ENCODE results near the gene PCBP3.
"Not testable (repeated sequence)": the region's sequence is repeated elsewhere in the genome, so short reads cannot be mapped to it uniquely, and the experiment has no call there.

PCBP3 gene

DNA sequence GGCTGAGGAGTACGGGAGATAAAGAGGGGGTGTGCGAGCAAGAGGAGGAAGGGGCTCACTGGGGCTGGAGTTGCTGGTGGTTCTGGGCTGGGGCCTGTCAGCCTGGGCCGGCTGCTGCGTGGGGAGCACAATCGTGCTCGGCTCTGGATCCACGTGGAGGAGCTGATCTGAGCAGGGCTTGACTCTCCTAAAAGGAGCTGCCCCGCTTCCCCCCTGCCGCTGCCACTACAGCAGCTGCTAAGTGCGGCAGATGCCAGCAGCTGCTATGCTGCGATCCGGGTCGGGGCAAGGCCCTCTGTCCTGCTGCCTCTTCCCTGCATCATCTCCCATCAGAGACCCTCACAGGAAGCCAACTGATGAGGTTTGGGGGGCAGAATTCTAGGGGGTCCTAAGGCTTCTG, 165.9 kb downstream of the PCBP3 start:
- DNase-seq (ENCODE audit: low spot score): no peak

DNA sequence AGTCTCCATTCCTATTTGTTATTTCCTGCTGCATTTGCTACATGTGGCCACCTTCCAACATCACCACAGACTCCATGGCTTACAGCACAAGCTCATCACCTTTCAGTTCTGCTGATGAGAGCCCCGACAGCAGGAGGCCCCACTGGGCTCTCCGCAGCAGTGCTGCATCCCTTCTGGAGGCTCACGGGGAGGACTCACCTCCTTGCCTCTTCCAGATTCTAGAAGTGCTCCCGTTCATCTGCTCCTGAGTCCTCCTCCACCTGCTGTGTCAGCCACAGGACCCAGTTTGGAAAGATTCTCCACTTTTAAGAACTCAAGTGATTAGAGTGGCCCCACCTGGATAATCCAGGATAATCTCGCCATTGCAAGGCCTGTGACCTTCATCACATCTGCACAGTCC, 167.6 kb downstream of the PCBP3 start:
- DNase-seq (ENCODE audit: low spot score): no peak

DNA sequence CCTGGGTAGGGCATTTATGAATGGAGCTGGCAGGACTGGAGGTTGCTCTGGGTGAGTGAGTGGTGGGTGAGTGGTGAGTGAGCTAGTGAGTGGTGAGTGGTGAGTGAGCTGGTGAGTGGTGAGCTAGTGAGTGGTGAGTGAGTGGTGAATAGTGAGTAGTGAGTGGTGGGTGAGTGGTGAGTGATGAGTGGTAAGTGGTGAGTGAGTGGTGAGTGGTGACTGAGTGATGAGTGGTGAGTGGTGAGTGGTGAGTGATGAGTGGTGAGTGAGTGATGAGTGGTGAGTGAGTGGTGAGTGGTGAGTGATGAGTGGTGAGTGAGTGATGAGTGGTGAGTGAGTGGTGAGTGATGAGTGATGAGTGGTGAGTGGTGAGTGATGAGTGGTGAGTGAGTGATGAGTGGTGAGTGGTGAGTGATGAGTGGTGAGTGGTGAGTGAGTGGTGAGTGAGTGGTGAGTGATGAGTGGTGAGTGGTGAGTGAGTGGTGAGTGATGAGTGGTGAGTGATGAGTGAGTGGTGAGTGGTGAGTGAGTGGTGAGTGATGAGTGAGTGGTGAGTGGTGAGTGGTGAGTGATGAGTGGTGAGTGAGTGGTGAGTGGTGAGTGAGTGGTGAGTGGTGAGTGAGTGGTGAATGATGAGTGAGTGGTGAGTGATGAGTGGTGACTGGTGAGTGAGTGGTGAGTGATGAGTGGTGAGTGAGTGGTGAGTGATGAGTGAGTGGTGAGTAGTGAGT, 170.8 kb downstream of the PCBP3 start:
- DNase-seq (ENCODE audit: low spot score): not testable (repeated sequence)

DNA sequence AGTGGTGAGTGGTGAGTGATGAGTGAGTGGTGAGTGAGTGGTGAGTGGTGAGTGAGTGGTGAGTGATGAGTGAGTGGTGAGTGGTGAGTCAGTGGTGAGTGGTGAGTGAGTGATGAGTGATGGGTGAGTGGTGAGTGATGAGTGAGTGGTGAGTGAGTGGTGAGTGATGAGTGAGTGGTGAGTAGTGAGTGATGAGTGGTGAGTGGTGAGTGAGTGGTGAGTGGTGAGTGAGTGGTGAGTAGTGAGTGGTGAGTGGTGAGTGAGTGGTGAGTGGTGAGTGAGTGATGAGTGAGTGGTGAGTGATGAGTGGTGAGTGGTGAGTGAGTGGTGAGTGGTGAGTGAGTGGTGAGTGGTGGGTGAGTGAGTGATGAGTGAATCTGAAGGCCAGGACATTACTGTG, 172.3 kb downstream of the PCBP3 start:
- DNase-seq (ENCODE audit: low spot score): not testable (repeated sequence)

DNA sequence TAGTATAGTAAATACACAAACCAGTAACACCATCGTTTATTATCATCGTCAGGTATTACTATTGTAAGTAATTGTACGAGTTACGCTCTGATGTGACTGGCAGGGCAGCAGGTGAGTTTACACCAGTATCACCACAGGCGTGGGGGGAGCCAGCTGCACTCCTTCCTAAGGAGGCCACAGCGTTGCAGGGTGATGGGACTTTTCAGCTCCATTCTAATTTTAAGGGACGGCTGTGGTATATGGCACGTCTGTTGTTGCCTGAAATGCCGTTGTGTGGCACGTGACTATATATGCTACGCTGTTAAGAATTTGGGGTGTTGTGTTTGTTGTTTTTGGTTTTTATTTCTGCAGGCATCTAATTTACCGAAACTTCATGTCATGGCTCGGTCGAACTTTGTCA, 173.3 kb downstream of the PCBP3 start:
- no peak for DNase-seq (ENCODE audit: low spot score)

DNA sequence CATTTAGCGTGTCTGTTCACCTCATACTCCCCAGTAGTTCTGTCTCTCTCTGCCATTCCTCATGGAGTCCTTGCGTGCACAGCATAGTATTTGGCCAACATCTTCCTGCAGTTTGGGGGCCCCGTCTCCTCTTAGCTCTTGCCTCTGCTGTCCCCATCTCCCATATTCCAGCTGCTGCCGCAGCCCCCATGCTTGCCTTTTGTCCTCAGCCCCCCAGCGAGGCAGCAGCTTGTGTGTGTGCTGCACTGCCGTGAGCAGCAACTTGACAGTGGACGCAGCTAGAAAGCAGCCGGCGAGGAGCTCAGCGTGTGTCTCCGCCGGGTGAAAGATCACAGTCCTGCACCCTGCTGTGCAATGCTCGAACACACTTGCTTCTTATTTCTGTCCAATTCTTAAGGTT, 173.8 kb downstream of the PCBP3 start:
- no peak for DNase-seq (ENCODE audit: low spot score)

DNA sequence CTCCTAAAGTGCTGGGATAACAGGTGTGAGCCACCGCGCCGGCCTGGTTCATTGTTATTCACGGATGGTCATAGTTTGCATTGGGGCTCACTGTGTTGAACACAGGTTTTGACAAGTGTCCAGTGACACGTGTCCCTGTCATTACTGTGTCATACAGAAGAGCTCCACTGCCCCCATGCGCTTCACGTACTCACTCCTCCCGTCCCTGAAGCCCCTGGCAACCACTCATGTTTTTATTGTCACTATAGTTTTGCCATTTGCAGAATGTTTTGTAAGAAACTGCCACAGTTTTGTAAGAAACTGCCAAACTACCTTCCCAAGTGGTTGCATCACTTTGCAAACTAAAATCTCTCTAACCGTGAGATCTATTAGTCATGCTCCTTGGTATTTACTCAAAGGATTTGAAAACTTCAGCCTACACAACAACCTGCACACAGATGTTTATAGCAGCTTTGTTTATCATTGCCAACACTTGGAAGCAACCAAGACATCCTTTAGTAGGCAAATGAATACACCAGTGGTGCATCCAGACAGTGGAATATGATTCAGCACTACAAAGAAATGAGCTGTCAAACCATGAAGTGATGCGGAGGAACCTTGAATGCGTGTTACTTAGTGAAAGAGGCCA, 174.9 kb downstream of the PCBP3 start:
- peak; percentile 43 for DNase-seq (ENCODE audit: low spot score)

DNA sequence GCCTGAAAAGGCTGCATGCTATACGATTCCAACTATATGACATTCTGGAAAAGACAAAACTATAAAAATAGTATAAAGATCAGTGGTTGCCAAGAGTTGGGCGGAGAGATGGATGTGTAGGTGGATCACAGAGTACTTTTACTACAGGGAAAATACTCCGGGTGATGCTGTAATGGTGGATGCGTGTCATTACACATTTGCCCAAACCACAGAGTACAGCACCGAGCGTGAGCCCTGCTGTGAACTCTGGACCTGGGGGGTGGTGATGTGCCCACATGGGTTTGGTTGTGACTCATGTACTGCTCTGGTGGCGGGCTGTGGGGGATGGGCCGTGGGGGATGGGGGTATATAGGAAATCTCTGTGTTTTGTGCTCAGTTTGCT, 175.4 kb downstream of the PCBP3 start:
- DNase-seq (ENCODE audit: low spot score): peak; percentile 36

DNA sequence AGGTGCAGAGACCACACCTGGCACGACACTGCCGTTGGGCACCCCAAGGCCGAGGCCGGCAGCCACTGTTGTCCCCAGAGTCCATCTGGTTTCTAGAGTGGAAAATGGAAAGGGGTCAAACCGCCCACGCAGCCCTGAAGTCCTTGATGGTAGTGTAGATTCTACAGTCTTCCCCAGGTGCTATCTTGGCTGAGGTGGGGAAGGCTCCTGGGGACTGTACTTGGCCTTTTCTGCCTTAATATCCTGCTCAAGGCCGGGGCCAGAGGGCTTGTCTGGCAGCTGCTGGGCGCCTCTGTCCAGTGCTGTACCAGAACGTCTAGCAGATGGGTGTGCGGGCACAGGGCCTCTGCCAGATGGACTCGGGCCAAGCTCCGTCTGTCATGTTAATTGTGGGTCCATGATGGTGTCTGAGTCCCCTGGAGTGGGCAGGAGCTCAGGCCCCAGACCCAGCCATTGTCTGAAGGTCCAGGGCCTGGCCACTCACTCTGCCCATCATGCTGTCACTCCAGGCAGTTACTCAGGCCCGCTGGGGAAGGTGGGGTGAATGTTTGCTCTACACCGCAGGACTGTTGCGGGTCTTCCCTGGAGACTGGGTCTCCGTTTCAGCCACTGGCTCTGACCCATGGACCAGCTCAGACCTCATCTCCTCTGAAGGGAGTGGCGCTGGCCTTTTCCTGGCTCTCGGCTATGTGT, 176.1 kb downstream of the PCBP3 start:
- DNase-seq (ENCODE audit: low spot score): no peak

DNA sequence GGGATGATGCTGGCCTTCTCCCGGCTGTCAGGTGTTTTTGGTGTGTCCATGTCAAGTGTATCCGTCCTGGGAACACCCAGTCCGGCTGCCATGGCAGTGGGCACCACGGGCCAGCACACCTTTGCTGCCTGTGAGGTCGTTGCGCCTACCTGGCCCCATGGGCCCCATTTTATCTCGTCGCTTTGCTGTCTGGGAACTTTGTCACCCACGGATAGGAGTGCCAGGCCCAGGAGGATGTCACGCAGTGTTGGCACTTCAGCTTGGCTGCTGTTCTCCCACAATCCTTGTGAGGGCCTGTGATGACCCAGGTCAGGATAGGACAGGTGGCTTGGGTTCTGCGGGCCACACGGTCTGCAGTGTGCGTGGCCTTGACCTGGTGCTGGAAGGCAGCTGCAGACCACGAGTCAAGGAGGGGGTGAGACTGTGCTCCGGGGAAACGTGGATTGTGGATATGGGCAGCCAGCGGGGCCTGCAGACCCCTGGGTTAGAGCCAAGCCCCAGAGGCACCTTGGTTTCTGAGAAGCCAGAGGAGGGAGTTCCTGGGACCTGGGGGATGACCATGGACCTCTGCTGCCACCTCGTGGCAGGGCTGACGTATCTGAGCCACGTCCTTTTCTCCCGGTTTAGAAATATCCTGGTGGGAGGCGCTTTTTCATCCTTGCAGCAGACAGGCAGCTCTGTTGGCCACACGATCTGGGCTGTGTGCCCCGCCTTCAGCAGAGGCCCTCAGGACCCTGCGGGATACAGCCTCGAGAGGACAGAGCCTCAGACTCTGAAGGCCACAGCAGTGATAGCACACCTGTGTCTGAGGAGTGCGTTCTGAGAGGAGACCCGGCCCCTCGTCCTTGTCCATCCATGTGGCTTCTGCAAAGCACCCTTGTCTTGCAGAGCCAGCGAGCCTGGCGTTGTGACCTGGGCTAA, 176.9 kb downstream of the PCBP3 start:
- peak; percentile 90 for DNase-seq (ENCODE audit: low spot score)

DNA sequence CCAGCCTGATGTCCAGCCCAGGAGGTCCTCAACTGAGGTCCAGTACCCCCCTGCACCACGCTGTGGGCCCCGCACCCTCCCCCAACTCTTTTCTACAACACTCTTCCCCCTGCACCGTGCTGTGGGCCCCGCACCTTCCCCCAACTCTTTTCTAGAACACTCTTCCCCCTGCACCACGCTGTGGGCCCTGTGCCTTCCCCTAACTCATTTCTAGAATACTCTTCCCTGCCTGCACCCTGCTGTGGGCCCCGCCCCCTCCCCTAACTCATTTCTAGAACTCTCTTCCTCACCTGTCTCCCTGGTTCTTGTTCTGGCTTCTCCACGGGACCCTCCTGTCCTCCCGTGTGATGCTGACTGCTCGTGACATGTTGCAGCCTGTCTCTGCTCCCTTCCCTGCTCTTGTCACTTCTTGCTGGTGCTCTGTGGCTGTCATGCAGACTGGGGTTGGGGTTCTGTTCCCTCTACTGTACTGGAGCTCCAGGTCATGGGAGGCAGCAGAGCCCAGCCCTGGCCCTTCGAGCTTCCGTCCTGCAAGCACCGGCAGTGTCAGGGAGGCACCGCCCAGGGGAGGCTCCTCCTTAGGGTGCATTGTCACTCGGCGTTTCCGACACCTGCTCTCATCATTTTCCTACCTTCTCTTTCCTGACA, 177.9 kb downstream of the PCBP3 start:
- no peak for DNase-seq (ENCODE audit: low spot score)

DNA sequence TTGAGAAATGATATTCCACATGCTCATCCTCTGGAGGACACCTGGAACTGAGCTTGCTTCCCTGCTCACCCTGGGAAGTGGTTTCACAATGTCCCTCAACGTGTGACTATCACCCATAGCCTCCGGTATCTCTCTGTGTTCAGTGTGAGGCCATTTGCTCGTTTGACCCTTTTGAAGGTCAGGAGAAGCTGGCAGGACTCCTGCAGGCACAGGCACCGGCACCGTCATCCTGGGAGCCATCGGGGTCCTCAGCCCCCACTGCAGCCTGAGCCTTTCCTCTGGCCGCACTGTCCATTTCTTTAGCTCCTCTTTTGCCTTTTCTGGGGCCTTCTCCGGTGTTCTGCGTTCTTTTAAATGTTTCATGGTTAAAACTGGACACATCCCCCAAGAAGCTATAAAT, 178.5 kb downstream of the PCBP3 start:
- no peak for DNase-seq (ENCODE audit: low spot score)

DNA sequence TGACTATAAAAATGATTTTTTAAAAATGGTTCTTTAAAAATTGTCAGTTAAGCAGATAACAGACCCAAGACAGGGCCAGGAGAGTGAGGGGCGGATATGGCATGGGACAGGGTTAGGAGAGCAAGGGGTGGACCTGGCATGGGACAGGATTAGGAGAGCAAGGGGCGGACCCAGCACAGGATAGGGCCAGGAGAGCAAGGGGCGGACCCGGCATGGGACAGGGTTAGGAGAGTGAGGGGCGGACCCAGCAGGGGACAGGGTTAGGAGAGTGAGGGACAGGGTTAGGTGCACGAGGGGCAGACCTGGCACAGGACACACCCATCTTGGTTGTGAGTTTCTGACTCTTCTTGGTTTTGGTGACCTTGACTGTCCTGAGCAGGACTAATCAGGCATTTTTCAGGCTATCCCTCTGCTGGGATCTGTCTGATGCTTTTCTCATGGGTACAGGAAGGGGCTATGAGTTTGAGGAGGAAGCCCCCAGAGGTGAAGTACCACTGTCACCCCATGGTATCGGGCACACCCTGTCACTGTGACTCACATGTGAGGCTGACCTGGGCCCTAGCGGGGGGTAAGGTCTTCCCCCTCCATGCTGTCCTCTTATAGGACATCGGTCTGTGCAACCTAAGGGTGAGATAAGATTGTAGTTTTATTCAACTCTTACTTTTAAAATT, 179.0 kb downstream of the PCBP3 start:
- DNase-seq (ENCODE audit: low spot score): no peak

DNA sequence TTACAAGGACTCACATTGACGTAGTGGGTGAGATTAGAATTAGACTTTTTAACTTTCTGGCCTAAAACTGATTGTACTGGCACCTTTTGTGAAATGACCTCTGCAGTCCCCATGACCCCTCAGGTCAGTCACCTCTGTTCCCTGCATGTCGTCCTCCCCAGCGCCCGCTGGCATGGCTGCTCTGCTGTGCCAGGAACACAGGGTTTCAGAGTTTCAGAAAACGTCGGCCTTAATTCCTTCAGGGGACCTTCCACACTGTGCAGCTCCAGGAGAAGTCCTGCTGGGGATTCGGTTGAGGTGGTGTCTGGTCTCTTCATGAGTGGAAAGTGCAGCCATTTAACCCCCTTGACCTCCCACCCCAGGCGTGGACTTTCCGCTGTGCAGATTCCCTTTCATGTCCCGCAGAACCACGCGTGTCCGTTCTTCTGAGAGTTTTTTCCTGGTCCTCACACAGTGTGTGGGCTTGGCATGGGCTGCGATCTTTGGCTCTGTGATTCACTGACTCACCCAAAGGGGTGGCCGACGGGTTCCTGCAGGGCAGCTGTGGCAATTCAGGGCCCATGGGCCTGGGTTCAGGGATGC, 179.7 kb downstream of the PCBP3 start:
- DNase-seq (ENCODE audit: low spot score): no peak

DNA sequence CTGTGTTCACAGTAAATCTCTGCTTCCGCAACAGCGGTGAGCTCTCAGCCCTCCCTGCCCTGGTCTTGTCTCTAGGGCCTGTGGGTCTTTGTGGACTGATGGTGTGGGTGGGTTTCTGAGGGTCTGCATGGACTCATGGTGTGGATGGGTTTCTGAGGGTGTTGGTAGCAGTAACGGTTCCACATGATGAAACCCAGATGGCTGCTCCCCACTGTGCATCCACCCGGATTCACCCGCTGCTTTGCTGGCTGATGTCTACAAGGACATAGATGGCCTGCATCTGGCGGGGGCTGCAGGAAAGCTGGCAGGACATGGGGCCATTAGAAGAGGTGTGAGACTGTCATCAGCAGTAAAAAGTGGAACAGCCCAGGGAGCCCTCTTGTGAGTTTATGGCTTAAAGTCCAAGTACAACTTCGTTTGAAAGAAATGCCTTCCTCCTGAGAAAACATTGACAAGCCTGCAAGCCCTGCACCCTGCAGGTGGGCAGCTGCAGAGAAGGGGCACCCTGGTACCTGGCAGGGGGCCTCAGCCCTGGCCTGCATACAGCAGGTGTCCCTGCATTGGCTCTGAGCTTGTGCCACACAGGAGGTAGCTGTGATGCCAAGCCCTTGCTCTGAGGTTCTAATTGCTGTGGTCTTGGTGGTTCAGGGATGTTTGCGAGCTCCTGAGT, 181.2 kb downstream of the PCBP3 start:
- DNase-seq (ENCODE audit: low spot score): no peak

DNA sequence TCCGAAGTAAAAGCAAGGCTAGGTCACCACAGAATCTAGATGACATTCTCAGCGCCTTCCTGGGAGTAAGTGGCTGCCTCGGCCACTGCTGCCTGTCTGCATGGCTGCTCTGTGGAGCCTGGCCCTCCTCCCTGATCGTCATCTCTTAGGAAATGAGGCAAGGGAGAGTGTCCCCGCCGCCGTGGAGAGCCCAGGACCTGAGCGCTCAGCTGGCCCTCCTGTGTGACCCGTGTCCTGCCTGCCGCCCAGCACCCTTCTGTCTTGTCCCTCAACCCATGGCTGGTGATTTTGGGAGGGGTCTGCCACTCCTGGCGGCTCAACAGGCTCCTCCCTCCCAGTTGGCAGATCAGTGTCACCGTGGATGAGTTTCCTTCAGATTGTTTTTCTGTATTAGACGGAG, 181.7 kb downstream of the PCBP3 start:
- DNase-seq (ENCODE audit: low spot score): no peak

DNA sequence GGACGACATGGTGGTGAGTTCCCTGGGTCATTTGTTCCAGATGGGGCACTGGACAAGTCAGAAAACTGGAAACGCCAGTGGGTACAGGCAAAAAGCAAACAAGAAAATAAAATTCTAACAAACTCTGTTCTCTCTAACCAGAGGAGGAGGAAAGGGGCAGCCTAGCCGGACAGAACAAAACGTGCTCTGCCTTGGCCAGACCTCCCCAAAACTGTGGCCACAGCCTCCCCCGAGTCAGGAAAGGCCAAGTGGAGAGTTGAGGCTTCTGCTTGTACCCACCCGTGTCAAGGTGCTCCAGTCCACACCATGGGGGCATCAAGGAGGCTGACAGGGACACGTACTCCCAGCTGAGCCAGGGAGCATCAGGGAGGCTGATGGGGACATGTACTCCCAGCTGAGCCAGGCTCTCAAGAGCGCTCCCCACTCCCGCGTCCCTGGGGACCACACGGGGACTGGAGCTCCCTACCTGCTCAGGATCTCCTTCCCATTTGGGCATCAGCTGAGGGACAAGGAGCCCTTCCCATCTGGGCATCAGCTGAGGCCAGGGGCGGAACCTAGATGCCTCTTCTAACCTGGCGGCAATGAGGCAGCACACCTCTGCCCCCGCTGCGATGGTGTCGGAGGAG, 183.3 kb downstream of the PCBP3 start:
- DNase-seq (ENCODE audit: low spot score): no peak

DNA sequence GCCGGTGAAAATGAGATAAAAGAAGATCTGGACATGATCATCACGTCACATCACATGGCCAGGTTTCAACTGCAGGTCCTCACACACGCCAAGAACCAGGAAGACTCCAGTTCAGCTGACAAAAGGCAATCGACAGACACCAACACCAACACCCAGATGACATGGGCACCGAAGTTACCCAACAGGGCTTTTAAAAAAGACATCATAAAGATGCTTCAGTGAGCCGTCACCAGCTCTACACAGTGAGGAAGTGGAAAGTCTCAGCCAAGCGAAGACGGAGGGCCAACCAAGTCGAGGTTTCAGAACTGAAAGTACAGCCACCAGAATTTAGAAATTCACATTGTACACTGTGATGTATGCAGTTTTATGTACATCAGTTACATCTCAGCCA, 183.8 kb downstream of the PCBP3 start:
- no peak for DNase-seq (ENCODE audit: low spot score)

DNA sequence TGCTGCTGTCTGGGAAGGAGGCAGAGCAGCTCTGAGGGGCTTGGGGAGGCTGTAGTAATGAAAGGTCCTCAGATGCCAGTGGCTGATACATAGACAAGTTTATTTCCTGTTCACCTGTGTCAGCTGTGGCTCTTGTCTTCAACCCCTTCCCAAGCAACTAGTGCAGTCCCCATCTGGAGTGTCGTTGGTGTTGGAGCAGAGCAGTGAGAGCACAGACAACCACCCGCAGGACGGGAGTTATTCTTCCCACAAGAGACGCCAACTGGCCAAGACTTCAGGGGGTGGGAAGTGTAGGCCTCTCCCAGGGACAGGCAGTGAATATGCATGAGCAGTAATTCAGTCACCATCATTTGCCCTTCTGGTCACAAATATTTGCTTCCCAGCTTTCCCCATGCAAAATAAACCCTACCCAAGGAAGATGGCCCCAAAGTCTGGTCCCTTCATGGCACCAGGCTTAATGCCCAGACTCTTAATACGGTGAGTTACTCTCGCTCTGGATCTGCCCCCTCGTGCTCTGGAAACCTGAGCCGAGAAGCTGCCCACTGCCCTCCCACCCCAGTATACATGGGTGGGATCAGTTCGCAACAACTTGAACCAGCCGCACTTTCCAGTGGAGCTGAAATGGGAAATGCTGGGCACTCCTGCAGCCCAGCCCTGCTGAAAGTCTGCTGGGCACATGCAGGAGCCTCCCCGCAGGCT, 184.5 kb downstream of the PCBP3 start:
- no peak for DNase-seq (ENCODE audit: low spot score)

Data from AG08396 (cell line).